Hematopoietic multipotent progenitor cell treated with erythropoietin and hydrocortisone succinate and interleukin-3 and kit ligand, for 17 days (in vitro differentiated cells): ENCODE results near the gene SLC9C1.

Source experiments
- DNase-seq: peaks from one replicate; pipeline ENCODE4 v3.0.0-alpha.2; 2015; ENCODE audit warnings: low spot score

The SLC9C1 gene

DNA sequence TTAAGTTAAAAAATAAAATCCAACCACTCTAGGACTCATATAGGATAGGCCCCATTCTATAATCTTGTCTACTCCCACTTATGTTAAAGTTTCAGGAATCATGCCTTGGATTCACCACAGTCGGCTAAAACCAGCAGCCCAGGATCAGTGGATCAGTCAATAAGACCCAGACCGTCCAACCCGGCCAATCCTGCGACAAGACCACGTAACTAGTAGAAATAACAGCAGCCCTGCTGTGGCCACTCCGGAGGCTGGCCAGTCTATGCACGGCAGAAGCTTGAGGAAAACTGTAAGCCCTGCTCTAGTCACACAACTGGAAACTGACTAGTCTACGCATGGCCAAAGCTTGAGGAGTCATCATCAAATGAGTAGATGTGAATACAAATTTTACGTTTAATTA, 12.8 kb upstream of the SLC9C1 start:
- no peak for DNase-seq

DNA sequence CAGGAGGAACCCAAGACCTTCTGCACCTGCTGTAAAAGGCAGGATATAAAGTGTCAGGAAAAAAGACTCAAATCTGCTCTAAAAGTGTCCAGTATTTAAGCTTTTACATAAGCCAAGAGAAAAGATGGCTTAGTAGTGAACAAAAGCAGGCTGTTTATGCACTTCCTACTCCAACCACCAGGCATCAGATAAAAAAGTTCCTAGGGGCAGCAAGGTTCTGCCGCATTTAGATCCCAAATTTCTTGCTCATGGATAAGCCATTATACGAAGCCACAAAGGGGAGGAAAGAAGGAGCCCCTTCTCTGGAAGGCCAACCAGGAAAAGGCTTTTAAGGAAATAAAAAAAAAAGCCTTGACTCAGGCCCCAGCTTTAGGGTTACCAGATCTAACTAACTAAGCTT, 10.6 kb upstream of the SLC9C1 start:
- DNase-seq = no peak

DNA sequence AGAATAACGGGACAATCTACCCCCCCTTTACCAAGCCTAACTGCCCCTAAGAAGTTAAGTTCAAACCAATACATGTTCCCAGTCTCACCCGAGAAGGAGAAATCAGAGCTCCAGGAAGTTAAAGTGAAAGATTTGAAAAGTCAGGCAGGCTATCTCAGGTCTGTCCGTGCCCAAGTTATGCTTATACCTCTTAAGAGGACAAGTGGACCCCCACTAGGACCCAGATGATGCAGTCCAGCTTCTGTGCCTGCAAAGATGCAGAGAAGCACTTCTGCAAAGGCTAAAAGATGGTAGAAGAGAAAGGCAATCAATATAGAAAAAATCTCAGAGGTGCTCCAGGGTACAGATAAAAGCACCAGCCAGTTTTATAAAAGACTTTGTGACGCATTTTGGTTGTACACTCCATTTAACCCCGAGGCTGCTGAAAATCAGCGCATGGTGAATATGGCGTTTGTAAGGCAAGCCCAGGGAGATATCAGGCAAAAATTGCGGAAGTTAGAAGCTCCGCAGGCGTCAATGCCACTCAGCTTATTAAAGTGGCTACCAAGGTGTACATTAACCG, 9.8 kb upstream of the SLC9C1 start:
- no peak for DNase-seq

DNA sequence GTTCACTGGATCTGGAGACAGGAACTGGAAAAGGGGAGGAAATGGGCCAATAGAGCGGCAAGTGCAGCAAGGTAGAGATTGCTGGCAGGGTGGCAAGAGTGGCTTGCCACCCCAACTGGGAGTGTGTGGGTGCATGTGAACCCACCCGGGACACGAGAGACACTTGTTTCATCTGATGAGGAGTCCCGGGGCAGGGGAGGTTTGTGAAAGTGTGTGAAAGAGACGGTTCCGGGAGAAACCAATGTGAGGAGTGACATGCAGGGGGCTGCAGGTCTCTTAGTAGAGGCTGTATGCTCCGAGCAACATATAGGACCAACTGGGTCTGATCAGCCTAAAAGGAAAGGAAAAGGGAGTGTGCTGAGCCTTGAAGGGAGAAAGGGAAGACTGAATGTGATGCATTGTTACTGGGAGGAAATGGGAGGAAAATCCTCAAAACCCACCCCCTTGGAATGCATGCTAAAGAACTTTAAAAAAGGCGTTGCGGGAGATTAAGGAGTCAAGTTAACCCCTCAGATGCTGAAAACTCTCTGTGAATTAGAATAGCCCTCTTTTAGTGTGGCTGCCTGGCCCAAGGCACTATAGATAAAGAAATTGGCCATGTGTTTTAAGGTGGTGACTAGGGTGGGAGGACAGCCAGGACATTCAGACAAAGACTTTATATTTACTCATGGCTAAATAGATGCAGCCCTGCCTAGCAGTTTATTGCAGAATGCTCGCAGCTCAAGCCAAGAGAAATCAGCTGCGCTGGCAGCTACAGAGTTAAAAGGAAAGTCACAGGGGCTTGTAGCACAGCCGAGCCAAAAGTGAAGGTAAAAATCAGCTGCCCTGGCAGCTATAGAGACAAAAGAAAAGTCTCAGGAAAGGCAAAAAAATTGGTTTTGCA, 9.1 kb upstream of the SLC9C1 start:
- DNase-seq = no peak

DNA sequence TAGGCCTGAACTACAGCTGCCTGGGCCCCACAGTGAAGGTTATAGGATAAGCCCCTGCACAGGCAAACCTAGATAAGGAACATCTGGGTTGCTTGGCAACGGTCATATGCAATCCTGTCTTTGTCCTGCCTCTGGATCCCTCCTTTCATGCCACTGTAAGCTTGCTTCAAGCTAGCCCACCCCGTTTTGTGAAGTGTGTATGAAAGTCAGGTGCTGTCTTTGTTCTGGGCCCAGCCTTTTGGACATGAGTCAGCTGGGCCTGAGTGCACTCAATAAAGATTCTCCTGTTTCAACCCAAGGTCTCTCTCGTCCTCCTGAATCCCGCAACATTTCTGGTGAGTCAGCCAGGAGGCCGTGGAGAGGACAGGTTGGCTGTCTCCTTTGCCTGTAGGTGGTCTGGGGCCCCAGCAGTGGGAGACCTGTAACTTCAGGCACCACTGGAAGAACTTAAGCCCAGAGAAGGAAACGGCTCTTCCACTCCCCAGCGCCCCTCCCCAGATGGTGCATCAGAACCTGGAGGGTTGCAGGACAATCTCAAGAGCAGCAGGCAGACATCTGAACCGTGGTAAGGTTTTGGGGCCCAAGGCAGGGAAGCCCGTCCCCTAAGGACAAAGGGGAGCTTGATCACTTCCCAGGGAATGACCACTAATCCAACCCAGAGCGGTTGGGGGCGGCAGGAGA, 8.3 kb upstream of the SLC9C1 start:
- peak; percentile 10 for DNase-seq

DNA sequence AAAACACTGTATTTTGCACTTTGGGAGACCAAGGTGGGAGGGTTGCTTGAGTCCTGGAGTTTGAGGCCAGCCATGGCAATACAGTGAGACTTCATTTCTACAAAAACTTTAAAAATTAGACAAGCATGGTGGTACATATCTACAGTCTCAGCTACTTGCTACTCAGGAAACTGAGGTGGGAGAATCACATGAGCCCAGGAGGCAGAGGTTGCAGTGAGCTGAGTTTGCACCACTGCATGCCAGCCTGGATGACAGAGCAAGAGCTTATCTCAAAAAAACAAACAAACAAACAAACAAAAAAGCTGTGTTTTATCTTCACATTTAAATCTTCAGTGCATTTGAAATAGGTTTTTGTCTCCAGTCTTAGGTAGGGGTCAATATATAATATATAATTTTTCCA, 4.8 kb upstream of the SLC9C1 start:
- DNase-seq = no peak

DNA sequence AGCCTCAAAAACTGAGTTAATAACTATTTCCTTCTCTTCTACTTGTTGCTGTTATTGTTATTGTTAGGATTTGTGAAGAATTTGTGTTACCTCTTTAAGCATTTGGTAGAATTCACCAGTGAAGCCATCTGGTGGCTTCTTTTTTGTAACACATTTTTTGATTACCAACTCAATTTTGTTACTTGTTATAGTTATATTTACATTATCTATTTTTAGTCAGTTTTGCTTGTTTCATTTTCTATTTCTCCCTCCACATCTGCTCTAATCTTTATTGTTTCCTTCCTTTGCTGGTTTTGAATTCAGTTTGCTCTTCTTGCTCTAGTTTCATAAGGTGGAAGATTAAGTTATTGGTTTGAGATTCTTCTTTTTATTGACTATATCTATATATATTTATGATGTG, 3.7 kb upstream of the SLC9C1 start:
- no peak for DNase-seq

DNA sequence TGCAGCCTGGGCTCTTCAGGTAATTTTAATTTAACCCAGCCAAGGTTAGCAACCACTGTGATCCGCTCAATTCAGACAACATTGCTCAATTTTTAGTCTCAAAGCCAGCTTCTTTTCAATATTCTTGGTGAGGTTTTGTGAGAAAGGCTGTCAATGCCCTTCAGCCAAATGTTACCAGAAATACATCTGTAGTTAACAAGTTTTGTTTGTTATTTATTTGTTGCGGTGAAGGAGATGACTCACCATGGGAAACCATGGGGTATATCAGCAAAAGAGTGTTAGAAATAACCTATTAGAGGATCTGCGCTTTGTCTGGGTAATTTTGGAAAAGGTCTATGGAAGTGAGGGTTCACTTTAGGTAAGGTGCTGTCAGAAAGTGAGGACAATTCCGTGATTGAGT, 5.0 kb downstream of the SLC9C1 start:
- no peak for DNase-seq

DNA sequence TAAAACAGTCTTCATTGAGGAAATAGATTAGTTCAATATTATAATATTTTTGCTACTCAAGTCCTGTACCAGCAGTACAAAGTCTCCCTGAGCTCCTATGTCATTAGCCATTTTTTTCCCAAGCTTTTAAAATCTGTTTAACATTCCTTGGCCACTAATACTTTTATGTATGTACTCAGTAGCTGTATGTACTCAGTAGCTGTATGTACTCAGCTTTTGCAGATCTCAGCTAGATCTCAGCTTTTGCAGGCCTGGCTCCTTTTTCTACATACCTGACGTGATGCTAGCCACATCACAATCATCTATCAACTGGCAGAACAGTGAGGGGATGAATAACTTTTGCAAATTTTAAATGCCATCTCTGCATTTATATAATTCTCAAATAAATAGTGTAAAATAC, 13.8 kb downstream of the SLC9C1 start:
- DNase-seq = no peak

DNA sequence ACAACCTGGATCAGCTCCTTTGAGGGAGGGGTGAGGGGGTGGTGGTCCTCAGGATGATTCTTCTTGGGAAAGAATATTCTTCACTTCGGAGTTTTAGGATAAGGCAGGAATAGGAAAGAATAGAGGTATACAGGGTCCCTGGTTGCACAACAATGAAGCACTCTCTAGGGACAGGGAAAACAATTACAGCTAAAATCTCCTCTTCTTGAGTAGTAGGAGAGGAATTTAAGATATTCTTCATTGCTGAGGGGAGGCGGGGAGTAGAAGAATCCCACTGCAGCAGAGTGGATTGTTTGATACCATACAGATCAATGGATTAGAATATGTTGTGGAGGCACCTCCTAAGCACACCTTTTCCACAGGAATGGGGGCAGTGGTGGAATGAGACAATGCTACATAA, 20.5 kb downstream of the SLC9C1 start:
- DNase-seq = no peak

DNA sequence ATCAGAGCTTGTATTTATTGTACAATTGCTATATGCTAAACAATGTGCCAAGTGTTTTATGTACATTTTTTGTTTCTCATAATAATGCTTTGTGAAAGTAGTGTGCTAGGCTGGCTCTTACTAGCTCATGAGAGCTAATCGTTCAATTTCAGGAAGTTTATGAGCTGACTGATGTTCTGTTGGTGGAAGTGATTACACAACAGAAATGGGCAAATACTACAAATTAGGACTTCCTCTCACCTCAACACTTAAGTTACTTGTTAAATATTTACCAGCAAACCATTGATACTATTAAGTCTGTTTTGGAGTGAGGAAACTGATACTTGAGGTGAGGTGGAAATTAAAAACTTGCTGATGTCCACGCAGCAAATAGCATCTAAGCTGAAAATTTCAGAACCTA, 32.3 kb downstream of the SLC9C1 start:
- DNase-seq = no peak

DNA sequence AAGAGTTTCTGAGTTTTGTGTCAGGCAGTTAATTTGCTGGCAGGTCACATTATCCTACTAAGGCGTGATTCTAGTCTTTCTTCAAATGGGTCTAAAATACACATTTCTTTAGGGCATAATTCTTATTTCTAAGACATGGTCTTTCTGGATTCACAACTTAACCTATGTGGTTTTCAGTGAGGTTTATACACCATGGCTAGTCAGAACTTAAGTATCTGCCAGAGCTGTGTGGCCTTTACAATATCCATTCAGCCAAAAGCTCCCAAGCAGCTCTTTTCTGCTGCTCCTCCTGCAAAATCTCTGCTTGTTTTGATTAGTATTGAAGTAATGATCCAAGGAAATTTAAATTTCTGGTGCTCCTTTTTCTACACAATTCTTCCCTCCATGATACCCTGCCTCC, 33.5 kb downstream of the SLC9C1 start:
- DNase-seq = no peak

DNA sequence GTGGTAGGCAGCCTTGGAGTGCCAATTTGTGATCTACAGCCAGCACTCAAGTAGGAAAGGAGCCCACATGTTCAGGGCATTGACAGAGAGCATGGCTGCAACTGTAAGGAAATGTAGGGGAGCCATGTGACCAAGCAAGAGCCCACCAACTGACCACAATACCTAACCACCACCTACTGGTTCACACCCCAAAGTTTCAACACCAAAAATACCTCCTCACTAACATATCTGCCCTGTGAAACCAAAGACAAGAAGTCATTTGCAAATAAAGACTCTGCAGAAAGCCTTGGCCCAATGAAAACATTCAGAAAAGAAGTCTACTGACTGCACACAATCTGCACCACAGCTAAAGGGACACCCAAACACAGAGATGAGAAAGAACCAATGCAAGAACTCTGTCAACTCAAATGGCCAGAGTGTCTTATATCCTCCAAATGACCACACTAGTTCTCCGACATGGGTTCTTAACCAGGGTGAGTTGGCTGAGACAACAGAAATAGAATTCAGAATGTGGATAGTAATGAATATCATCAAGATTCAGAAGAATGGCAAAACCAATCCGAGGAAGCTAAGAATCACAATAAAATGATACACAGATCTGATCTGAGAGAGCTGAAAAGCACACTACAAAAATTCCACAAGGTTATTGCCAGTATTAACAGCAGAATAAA, 40.6 kb downstream of the SLC9C1 start:
- no peak for DNase-seq

DNA sequence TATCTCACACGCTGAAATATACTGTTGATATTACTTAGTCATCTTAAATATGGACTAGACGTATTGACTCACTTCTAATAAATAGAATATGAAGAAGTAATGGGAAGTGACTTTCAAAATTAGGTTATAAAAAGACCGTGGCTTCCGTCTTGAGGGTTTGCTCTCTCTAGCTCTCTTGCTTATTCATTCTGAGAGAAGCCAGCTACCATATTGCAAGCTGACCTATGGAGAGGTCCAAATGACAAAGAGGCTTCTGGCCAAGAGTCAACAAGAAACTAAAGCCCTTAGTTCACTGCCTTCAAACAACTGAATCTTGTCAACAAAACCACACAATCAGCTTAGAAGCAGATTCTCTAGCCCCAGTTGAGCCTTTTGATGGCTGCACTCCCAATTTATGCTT, 46.1 kb downstream of the SLC9C1 start:
- no peak for DNase-seq

DNA sequence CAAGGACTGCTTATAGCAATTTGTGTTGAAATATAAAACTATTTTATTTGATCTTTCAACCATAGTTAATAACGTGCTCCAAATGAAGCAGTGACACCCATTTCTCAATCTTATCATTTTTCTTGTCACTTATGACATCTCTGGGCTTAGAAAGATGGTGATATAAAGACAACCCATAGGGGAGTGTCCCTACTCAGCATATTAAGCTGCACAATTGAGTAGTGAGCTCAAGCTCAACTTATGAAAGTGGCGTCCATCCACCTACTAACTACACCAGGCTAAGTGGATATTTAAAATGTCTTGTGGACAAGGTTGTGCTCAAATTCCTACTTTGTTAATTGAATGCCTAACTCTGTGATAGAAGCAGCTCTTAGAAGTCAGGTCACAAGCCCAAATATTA, 46.7 kb downstream of the SLC9C1 start:
- DNase-seq = no peak

DNA sequence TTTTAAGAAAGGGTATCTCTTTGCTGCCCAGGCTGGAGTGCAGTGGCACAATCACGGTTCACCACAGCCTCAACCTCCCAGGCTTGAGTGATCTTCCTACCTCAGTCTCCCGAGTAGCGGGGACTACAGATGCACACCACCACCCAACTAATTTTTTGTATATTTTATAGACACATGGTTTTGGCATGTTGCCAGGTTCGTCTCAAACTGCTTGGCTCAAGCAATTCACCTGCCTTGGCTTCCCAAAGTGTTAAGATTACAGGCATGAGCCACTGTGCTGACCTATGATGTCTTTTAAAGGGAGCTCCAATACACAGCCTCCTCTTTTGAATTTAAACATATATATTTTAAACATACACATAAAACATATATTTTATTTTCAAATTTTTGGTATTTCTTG, 60.9 kb downstream of the SLC9C1 start:
- DNase-seq = no peak

DNA sequence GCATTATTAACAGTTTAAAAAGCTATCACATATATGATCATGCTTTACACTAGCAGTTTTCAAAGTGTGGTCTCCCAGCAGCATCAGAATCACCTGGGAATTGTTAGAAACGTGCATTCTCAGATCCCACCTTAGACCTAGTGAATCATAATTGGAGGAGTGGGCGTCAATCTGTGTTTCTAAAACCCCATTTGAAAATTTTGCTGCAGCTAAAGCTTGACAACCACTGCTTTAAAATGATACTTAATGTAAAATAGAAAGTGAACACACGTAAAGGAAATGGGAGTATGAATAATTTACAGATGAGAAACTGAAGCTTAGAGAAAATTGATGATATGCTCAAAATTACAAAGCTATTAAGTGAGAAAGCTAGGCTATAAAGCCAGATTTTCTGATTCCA, 62.3 kb downstream of the SLC9C1 start:
- no peak for DNase-seq

DNA sequence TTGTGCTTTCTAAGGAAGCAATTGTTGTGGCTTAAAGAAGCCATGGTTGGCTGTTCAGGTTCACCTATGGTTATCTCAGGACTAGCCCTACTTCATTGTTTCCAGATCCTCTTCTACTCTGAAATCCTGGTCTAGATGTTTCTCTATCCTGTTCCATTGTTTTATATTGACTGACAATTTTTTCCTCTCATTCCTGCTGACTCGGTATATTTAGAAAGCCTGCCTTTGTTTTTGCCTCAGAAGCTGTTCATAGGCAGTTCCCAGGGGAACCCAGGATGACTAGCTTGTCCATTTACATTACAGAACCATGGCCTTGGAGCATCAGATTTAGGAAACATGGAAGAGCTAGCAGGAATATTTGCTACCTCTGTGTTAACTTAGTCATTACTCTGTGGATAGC, 64.0 kb downstream of the SLC9C1 start:
- DNase-seq = no peak

DNA sequence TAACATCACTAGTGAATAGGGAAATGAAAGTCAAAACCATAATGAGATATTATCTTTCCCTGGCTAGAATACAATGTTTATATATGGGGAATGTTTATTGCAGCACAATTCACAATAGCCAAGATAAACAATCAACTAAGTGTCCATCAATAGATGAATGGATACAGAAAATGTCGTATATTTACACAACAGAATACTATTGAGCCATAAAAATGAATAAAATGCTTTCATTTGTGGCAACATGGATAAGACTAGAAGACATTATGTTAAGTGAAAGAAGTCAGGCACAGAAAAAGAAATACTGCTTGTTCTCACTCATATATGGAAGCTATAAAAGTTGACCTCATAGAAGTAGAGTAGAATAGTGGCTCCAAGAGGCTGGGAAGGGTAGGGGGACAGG, 65.2 kb downstream of the SLC9C1 start:
- DNase-seq = no peak

DNA sequence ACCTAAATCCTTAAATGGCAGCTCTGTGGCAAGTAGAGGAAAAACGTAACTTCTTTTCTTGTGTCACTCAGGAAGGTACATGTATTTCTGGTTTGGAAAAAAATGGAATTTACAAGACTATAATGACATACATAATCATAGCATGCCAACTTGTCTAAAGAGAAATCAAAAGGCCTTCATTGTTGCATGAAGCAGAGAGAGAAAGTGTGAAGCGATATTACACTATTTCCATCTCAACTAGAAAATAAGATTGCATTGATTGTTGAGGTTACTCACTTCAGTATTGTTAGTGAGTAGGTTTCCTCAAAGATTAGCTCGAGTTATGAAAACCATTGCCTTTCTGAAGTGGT, 93.7 kb downstream of the SLC9C1 start:
- no peak for DNase-seq

DNA sequence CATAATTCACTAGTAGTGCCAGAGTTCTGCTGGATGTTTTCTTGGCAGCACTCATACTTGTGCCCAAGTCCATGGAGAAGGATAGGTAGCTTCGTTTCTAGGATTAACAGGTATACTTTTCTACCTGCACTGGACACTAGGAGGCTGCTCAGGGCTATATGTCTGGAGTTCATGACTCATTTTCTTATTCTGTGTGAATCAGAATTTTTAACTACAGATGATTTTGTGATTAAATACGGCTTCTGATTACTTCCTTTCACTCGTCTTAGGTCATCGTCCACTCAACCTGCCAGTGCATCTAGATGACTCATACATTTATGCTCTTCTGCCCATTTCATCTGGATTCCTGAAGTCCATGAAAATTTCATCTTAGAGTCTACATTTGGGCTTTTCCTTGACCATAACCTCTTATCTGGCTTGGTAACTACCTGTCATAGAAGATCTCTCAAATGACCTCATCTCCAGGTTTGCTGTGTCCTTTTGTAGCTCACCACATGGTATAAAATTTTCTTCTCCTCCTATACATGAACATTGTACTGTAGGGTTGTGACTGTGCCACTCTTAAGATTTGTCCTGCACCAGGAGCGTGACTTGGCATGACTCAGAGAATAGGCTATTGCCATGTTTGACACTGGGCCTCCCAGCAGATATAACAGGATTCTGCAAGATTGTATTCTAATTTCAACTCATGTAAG, 94.2 kb downstream of the SLC9C1 start:
- DNase-seq = no peak

DNA sequence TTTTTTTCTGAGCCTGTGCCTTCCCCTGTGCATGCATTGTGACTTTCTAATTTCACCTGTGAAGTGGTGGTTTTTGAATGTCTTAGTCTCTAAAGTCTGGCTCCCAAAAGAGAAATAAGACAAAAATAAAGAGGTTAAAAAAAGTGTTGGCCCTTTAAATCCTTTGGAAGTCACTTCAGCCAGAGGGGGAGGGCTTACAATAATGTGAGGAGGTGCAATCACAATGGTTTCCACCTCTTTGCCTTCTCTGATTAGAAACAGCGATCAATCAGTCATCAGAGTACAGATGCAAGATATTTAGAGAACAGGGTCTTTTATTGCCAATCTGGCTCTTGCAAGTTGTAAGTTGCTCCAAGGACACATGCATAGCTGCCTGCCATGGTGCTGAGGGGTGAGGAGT, 96.9 kb downstream of the SLC9C1 start:
- DNase-seq = no peak
